Right cardiac atrium (tissue), 5 donors: Measurements from ENCODE around the gene TPM4. TPM values are rescaled to one million over a fixed set of nuclear protein-coding genes. Genes with fewer than 3 reads are reported as not detected.
A peak's percentile ranks its signal among the peaks of the same experiment; 100 is the strongest.
"Not testable (repeated sequence)": the region's sequence is repeated elsewhere in the genome, so short reads cannot be mapped to it uniquely, and the experiment has no call there.

Experiments
- ATAC-seq, 2 donors: fragments of 200-7000 bp; cut with Tn5 transposase; one replicate each; pipeline versions ENCODE4 v1.8.0 to v1.9.1; 2020; ENCODE audit warnings: moderate library complexity in 2 of 2, mild to moderate bottlenecking in 1 of 2
- DNase-seq, 3 donors: peaks; one replicate each; pipeline ENCODE4 v3.0.0-alpha.2; 2020
- H3K27ac ChIP-seq: one replicate; pipeline ENCODE4 v1.5.1; 2013; ENCODE audit warnings: mild to moderate bottlenecking, low read length, control low read depth, moderate library complexity
- H3K27me3 ChIP-seq: one replicate; pipeline ENCODE4 v1.6.1; 2013; ENCODE audit not compliant: control insufficient read depth, insufficient read depth
- H3K4me1 ChIP-seq: one replicate; pipeline ENCODE4 v1.6.1; 2013; ENCODE audit warnings: low read length; ENCODE audit not compliant: control insufficient read depth, insufficient read depth
- H3K4me3 ChIP-seq: one replicate; pipeline ENCODE4 v1.5.1; 2013; ENCODE audit warnings: low read length, control low read depth
- H3K9me3 ChIP-seq: one replicate; pipeline ENCODE4 v1.6.1; 2013; ENCODE audit warnings: low read length; ENCODE audit not compliant: control insufficient read depth
- WGBS: extraction: QIAGEN DNeasy Blood & Tissue Kit; methylation state at CpG from one replicate; pipeline ENCODE4 v1.1.7; 2013; 5-methylcytosine and 5-hydroxymethylcytosine counted together
- intact Hi-C, 4 donors: fragments of 100-400 bp; cut with DNase I; formaldehyde crosslinking; loops; one replicate each; pipeline versions ENCODE4 v1.11.0 to v1.14.0; 2022 to 2023
- polyA plus RNA-seq: library from polyadenylated mRNA; stranded (reverse); fragments of 200-250 nt; gene quantifications from one replicate; pipeline ENCODE4 v1.2.3, GENCODE V29; 2013
- total RNA-seq, 4 donors: library from RNA; stranded (reverse); fragmentation: NEBNext Ultra II Directional; extraction: Animal tissue kit (Norgen Biotek cat#: 25700); gene quantifications; one replicate each; pipeline ENCODE4 v1.2.1, GENCODE V29; 2021
- donor health status: healthy with polysubstance abuse.
- donor health status: DM: no; HTN: yes; CAD: no.
- donor health status: DM: no; HTN: no; CAD: no.
- donor health status: DM: no; HTN: yes; CAD: no; lungs with severe emphysema.
- donor health status: DM: yes; HTN: yes; CAD: no.

TPM4 gene
- total and polyA plus RNA-seq, 5 donors = 87.7 to 226 (median 135) TPM

DNA sequence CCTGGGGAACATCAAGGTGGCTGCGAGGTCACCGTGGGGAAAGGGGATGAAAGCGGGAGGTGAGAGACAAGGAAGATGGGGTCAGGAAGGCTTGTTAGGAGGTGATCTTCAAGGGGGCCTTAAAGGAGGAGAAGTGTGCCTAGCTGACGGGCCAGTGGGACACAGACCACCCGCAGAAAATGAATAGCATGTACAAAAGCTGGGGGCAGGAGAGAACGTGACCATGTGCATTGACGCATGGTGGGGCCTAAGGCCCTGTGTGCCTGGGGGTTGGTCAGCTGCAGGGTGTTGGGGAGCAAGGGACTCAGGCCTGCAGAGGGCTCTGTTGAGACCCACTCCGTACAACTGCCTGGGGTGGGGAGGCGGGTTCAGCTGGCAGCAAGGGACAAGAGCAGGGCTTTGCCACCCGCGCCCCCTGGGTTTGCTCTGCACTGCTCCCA lies 41.3 kb downstream of the TPM4 start:
- 87% methylated on average over 11 of the region's 11 CpGs for WGBS

GRCh38 chr19:16118489-16119033 lies 42.3 kb downstream of the TPM4 start:
- intact Hi-C loops = loop anchor here in 2 of 4 donors (10.0 kb wide), 2 partner anchors 54 to 66 kb away; partner anchors contain the start of gene FAM32A (in 1 of the 2)
- WGBS = 80% methylated on average over 12 of the region's 12 CpGs
- peak in 2 of 3 donors; percentile 32 to 71 for DNase-seq
- no peak overlapping the region for H3K4me3 ChIP-seq
- H3K27me3 ChIP-seq = no peaks in the 10 kb centered on the region
- no peak overlapping the region for H3K27ac ChIP-seq
- no peaks in the 10 kb centered on the region for H3K9me3 ChIP-seq
- peak; percentile 26 to 34 for ATAC-seq
- H3K4me1 ChIP-seq = peaks cover 2% of the 10 kb centered on the region

More for the DNA sequence above, 41.3 kb downstream of the TPM4 start:
- Histone ChIP-seq H3K4me3 (no peak overlapping the region), H3K9me3 (no peaks in the 10 kb centered on the region), H3K27me3 (no peaks in the 10 kb centered on the region), H3K4me1 (peaks cover 2% of the 10 kb centered on the region), H3K27ac (no peak overlapping the region)
- intact Hi-C loops = loop anchor here in 2 of 4 donors (10.0 kb wide), 2 partner anchors 53 to 67 kb away; partner anchors contain the start of gene FAM32A (in 1 of the 2)
- ATAC-seq (no peak), DNase-seq (peak in 1 of 3 donors; percentile 24)

- H3K4me1 ChIP-seq, ATAC-seq, H3K27me3 ChIP-seq, H3K27ac ChIP-seq, H3K4me3 ChIP-seq, DNase-seq, H3K9me3 ChIP-seq: not testable (repeated sequence)
- WGBS = 87% methylated on average over 19 of the region's 19 CpGs
- intact Hi-C loops = loop anchor here in 2 of 4 donors (10.0 kb wide), 2 partner anchors 54 to 66 kb away; partner anchors contain the start of gene FAM32A (in 1 of the 2)
Observed at GRCh38 chr19:16119075-16119857, 43.0 kb downstream of the TPM4 start.

DNA sequence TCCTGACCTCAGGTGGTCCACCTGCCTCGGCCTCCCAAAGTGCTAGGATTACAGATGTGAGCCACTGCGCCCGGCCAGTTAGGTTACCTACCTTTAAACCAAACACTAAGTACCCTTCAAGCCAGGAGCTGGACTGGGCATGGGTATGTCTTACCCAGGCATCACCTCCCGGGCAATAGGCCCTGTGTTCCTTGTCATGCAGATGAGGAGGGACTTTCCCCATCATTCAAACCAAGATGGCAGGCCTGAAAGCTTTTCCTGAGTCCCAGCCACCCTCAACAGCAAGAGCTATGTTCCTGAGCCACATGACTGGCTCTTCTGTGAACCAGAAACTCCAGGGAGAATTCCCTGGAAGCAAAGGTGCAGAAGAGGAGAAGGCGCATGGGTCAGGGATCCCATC lies 44.8 kb downstream of the TPM4 start:
- Histone ChIP-seq H3K27ac (no peak overlapping the region), H3K9me3 (no peaks in the 10 kb centered on the region), H3K27me3 (no peaks in the 10 kb centered on the region), H3K4me3 (no peak overlapping the region), H3K4me1 (no peaks in the 10 kb centered on the region)
- DNase-seq (no peak), ATAC-seq (no peak)
- 93% methylated on average over 5 of the region's 5 CpGs for WGBS
- intact Hi-C loops = no loop called here

- Histone ChIP-seq H3K27me3 (no peaks in the 10 kb centered on the region), H3K4me1 (no peaks in the 10 kb centered on the region), H3K27ac (no peak overlapping the region), H3K9me3 (no peaks in the 10 kb centered on the region), H3K4me3 (no peak overlapping the region)
- DNase-seq = no peak
- ATAC-seq = no peak
- 94% methylated on average over 11 of the region's 11 CpGs for WGBS
- intact Hi-C loops = no loop called here
Observed at GRCh38 chr19:16121967-16122366, 45.7 kb downstream of the TPM4 start.

GRCh38 chr19:16124953-16125352 lies 48.7 kb downstream of the TPM4 start:
- no peaks in the 10 kb centered on the region for H3K27me3 ChIP-seq
- H3K4me3 ChIP-seq = no peak overlapping the region
- WGBS = 86% methylated on average over 14 of the region's 14 CpGs
- intact Hi-C loops = no loop called here
- no peak for ATAC-seq
- no peak overlapping the region for H3K27ac ChIP-seq
- no peaks in the 10 kb centered on the region for H3K9me3 ChIP-seq
- DNase-seq = no peak
- H3K4me1 ChIP-seq = no peaks in the 10 kb centered on the region

- ATAC-seq (no peak), DNase-seq (no peak)
- H3K27ac ChIP-seq = no peak overlapping the region
- no peaks in the 10 kb centered on the region for H3K4me1 ChIP-seq
- 76% methylated on average over 10 of the region's 10 CpGs for WGBS
- intact Hi-C loops = no loop called here
- no peaks in the 10 kb centered on the region for H3K27me3 ChIP-seq
- no peak overlapping the region for H3K4me3 ChIP-seq
- H3K9me3 ChIP-seq = no peaks in the 10 kb centered on the region
Observed at GRCh38 chr19:16125737-16126495, 49.6 kb downstream of the TPM4 start.

DNA sequence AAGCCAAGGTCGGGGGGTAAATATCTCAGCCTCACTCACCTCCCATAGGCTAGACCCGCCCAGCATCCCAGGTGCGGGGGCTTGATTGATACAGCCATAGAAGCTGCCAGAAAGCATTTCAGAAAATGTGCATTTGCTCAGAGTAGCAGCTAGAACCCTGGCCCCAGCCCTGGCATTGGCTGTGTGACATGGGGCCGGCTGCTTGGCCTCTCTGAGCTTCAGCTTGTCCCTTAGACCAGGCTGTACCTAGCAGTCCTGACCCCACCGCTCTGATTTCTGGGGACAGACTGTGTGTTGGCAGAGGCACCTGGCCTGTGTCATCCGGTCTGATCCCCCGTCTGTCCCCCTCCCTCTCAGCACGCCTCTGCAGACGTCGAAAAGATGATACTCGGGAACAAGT lies 50.8 kb downstream of the TPM4 start:
- WGBS = 88% methylated on average over 11 of the region's 11 CpGs
- no peak overlapping the region for H3K27ac ChIP-seq
- no peaks in the 10 kb centered on the region for H3K27me3 ChIP-seq
- intact Hi-C loops = no loop called here
- H3K4me1 ChIP-seq = no peaks in the 10 kb centered on the region
- H3K4me3 ChIP-seq = no peak overlapping the region
- DNase-seq (no peak), ATAC-seq (no peak)
- no peaks in the 10 kb centered on the region for H3K9me3 ChIP-seq

DNA sequence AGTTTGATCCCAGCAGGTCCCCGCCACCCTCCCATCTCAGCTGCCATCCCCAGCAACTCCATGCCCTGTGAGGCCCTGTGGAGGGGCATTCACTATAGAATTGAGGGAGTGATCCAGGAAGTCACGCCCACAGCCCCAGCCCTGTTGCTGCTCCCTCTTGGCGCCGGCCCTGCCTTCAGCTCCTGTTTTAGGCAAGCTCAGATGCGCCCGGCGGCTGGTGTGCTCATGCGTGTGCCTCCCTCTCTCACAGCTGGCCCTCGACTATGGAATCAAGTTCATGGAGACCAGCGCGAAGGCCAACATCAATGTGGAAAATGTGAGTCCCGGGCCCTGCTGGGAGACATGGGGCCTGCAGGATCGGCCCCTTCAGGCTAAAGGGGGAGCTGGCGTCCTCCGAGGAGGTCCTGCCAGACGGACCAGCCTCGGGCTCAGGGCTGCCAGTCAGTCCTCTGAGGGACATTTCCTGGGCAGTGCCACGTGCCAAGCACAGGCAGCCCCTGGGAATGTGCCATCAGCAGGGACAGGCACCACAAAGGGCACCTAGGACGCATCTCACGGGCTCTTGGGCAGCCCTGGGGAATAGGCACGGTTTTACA lies 51.6 kb downstream of the TPM4 start:
- Histone ChIP-seq H3K4me1 (no peaks in the 10 kb centered on the region), H3K27me3 (no peaks in the 10 kb centered on the region), H3K4me3 (no peak overlapping the region), H3K9me3 (no peaks in the 10 kb centered on the region), H3K27ac (no peak overlapping the region)
- no peak for ATAC-seq
- DNase-seq = no peak
- intact Hi-C loops = no loop called here
- 92% methylated on average over 21 of the region's 21 CpGs for WGBS

DNA sequence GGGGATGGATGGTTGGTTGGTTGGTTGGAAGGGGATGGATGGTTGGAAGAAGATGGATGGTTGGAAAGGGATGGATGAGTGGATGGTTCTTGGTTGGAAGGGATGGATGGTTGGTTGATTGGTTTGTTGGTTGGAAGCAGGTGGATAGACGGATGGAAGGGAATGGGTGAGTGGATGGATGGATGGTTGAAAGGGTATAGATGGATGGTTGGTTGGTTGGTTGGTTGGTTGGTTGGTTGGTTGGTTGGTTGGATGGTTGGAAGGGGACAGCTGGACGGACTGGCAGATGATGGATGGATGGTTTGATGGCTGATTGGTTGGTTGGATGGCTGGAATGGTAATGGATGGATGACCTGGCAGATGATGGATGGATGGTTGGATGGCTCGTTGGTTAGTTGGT lies 55.4 kb downstream of the TPM4 start:
- intact Hi-C loops = no loop called here

More for the DNA sequence above, 55.4 kb downstream of the TPM4 start:
- H3K27me3 ChIP-seq = no peaks in the 10 kb centered on the region
- no peak for DNase-seq
- H3K27ac ChIP-seq = no peak overlapping the region
- H3K9me3 ChIP-seq = no peaks in the 10 kb centered on the region
- no peaks in the 10 kb centered on the region for H3K4me1 ChIP-seq
- ATAC-seq = no peak
- no peak overlapping the region for H3K4me3 ChIP-seq
- WGBS = 96% methylated on average over 3 of the region's 3 CpGs
